ENCODE data around the gene HSD11B1L.
"Not testable (repeated sequence)": the region's sequence is repeated elsewhere in the genome, so short reads cannot be mapped to it uniquely, and the experiment has no call there.

The HSD11B1L gene

DNA sequence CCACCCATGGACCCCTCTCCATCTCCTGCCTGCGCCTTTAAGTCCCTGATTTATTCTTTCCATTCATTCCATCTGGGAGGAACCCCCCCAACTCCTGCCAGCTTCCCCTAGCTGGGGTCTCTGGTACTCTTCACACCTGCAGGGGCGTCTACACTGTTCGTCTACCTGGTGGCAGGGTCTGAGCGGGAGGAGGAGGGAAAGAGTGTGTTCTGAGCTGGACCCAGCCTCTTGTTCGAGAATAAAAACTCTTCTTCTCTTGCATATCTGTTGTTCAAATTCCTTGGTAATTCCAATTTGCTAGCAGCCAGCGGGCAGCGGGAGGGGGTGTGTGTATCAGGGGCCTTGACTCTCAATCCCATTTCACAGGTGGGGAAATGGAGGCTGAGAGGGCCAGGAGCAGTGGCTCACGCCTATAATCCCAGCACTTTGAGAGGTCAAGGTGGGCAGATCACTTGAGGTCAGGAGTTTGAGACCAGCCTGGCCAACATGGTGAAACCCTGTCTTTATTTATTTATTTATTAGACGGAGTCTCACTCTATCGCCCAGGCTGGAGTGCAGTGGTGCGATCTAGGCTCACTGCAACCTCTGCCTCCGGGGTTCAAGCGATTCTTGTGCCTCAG is 7.5 kb downstream of the HSD11B1L start:
- DNase-seq = not testable (repeated sequence)

- peak; percentile 74 for DNase-seq
Measured at GRCh38 chr19:5690125-5690954, 9.5 kb downstream of the HSD11B1L start, which contains the start of gene RPL36. Gene RPL36, plus strand, starts transcription at chr19:5690295. Its CDS starts 213 bp downstream, at chr19:5690508.

DNA sequence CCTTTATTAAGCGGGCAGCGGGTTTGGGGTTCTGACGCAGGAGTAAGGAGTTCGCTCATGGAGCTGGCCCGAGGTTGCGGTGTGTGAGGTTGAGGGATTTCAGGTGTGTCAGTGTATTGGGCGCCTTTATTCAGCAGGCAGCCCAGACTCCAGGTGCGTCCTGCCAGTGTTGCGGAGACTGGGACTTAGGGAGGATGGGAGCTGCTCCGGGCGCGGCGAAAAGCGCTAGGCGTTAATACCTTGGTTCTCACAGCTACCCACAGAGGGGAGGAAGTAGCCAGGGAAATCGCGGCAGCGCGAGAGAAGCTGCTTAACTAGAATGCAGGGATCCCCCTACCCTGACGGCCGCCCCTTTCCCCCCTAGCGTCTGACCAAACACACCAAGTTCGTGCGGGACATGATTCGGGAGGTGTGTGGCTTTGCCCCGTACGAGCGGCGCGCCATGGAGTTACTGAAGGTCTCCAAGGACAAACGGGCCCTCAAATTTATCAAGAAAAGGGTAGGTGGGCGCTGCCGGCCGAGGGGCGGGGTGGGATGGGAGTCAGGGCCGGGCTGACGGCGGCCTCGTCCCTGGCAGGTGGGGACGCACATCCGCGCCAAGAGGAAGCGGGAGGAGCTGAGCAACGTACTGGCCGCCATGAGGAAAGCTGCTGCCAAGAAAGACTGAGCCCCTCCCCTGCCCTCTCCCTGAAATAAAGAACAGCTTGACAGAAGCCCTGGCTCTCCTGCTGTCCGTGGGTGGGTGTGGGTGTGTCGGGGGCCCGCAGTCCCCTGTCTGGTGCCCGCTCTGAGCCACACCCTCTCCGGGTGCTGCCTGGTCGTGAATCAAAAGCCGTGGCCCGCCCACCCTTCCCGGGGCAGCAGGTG is 10.4 kb downstream of the HSD11B1L start:
- DNase-seq = no peak

- DNase-seq = no peak
Measured at GRCh38 chr19:5691822-5692722, 11.2 kb downstream of the HSD11B1L start.

GRCh38 chr19:5692723-5693194 is 11.9 kb downstream of the HSD11B1L start:
- no peak for DNase-seq

DNA sequence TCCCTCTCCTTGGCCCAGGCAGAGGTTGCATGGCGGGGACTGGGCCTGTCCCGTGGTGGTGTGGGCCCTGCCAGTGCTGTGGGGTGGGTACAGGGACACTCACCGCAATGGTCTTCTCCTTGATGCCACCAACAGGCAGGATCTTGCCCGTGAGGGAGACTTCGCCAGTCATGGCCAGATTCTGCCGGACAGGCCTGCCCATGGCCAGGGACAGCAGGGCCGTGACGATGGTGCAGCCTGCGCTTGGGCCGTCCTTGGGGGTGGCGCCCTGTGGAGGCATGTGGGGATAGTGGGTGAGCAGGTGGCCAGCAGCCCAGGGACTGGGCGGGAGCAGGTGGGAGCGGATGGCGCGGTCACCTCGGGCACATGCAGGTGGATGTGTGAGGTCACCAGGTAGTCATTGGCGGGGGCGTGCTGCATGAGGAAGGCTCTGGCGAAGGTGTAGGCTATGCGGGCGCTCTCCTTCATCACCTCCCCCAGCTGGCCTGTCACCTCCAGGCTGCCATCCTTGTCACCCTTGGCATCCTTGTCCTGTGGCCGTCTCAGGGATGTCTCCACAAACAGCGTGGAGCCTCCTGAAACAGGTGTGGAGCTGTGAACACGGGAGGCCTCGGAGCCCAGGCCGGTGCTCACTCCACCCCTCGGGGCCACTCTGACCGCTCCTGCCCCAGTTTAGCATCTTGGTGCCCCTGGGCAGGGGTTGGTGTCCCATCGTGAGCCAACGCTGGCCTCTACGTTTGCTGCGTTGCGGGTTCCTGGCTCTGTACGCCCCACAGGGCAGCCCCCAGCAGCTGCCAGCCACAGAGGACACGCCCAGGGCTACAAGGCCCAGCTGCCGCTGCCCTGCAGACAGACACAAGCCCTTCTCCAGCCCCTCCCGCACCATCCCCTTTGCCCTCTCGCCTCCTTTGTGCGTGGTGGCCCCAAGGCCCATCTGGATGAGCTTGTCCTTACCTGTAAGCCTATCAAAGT is 12.7 kb downstream of the HSD11B1L start:
- DNase-seq = no peak

GRCh38 chr19:5694167-5694955 is 13.5 kb downstream of the HSD11B1L start:
- no peak for DNase-seq

GRCh38 chr19:5694956-5695648 is 14.3 kb downstream of the HSD11B1L start:
- no peak for DNase-seq

DNA sequence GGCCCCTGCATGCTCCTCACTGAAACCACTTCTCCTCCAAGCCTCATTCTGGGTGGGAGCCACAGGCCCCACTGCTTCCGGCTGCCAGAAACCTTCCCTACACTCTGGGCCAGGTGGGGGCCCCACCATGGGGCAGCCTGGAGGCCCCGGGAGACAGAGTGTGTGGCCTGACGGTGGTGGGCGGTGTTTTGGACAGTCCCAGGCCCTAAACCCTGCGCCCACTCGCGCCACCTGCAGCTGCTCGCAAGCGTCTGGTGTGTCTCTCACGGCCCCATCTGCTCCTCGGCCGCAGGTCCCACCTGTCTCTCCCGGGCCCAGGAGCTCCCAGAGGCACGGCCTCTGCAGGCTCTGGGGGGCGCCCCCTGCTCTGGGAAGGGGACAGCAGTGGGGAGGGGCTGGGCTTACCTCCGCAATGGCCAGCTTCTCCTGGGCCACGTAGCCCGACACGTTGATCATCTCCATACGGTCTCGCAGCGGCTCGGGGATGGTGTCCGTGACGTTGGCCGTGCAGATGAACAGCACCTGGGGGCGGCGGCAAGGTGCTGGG is 14.9 kb downstream of the HSD11B1L start:
- DNase-seq = no peak

DNA sequence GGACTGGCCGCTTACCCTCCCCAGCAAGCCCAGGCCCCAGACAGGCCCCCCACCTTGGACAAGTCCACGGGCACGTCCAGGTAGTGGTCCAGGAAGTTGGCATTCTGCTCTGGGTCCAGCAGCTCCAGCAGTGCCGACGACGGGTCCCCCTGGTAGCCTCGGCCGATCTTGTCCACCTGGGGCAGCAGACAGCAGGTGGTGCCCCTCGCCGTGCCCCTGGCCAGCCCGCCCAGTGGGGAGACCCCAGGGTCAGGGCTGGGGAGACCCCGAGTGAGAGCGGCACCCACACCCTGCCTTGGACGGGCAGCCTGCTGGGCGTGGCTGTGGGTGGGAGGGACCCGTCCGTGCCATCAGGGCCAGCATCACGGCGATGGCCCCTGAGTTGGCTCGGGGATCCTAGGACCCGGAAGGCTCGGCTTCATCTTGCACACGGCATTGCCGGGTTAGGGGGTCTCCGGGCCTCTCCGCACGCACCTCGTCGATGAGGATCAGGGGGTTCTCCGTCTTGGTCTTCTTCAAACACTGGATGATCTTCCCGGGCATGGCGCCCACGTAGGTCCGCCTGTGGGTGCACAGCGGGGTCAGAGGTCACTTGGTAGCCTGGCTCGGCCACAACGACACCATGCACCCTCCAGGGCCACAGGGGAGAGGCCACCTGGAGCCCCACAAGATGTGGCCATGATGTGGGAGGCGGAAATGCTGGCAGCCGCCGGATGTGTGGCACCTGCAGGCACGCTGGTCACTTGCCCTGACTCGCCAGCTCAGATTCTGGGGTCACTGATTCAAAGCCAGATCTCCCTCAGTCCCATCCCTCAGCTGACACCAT is 15.6 kb downstream of the HSD11B1L start:
- DNase-seq = no peak

GRCh38 chr19:5697022-5697889 is 16.4 kb downstream of the HSD11B1L start:
- no peak for DNase-seq

GRCh38 chr19:5697890-5698634 is 17.2 kb downstream of the HSD11B1L start:
- no peak for DNase-seq

DNA sequence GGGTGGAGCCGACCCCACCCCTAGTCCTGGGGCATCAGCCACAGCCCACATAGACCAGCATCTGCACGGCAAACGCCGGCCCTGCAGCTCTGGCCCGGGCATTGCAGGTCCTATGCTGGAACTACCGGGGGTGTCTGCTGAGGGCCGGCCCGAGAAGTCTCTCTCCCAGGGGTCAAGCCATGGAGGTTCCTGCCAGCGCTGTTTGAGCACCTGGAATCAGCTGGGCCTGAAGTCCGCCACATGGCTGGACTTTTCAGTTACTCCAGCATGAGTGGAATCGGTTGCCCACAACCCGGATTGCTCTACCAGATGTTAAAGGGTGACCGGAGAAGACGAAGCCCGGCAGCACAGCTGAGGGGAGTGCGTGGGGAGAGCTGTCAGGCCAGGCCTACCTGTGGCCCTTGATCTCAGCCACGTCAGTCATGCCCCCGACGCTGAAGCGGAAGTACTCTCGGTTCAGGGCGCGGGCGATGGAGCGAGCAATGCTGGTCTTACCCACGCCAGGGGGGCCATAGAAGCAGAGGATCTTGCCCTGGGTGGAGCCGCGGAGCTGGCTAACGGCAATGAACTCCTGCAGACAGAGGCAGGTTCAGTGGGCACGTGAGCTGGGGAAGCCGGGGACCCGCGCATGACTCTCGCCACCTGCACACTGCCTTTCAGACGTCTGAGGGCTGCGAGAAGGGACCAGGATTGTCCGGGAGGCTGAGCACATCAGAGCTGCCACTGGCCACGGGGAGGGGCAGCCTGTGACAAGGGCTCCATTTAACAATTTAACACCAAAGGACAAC is 18.0 kb downstream of the HSD11B1L start:
- no peak for DNase-seq

DNA sequence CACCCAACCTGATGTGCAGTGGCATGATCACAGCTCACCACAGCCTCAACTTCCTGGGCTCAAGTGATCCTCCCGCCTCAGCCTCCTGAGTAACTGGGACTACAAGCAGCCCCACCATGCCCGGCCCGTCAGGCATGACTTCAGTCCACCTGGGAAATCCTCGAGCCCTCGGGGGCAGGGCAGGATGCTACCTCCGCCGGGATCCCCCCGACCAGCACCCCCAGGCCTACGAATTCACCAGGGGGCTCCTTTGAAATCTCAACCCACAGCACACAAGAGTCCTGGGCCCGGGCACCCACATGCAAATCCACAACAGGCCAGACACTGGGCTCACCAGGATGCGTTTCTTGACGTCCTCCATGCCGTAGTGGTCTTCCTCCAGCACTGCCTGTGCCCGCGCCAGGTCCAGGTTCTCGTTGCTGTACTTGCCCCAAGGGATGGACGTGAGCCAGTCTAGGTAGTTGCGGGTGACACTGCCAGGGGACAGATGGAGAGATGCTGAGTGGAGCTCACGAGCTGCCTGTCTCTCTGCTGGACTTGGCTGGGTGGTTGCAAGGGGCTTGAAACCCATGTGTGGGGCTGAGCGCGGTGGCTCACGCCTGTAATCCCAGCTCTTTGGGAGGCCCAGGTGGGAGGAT is 19.7 kb downstream of the HSD11B1L start:
- DNase-seq = no peak

GRCh38 chr19:5702053-5702410 is 21.2 kb downstream of the HSD11B1L start:
- not testable (repeated sequence) for DNase-seq
